Activated naive CD8-positive, alpha-beta T cell treated with anti-CD3 and anti-CD28 coated beads, Interleukin-2, amount 50 U/mL, for 16 hours (primary cell): Measurements from ENCODE around the gene CA6.
"Not testable (repeated sequence)": the region's sequence is repeated elsewhere in the genome, so short reads cannot be mapped to it uniquely, and the experiment has no call there.

Source experiments
- DNase-seq: peaks from one replicate; pipeline ENCODE4 v3.0.0-alpha.2; 2020; ENCODE audit warnings: low read depth, low spot score

Gene CA6

GRCh38 chr1:8969937-8970336 lies 24.3 kb downstream of the CA6 start:
- no peak for DNase-seq

DNA sequence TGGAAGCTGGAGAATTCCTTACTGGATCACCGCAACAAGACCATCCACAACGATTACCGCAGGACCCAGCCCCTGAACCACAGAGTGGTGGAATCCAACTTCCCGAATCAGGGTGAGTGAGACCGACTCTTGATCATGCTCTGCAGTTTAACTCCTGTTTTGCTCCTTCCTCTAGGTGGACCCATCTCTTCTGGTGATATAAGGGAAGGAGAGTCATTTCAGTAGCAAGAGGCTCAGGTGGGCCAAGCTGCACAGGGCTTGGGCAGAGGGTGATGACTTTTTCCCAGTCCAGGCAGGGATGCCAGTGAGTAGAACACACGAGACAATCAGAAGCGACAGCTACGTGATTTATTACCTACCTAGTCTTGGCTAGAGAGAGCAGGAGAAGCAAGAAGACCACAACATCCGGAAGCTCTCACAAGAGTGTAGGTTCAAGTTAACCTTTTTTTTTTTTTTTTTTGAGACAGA lies 25.2 kb downstream of the CA6 start:
- DNase-seq = no peak

DNA sequence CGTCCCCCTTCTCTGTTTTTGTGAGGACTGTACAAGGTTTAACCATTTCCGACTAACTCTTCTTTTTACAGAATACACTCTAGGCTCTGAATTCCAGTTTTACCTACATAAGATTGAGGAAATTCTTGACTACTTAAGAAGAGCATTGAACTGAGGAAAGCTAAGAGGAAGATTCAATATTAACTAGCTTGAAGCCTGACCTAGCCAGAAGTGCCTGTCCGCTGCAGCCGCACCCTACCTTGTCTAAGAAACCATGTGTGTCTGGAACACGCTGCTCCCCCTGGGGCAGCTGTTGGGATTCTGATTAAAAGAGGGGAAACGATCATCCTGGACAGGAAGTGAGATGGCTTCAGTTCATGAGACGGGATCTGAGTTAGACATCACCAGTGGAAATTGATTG lies 28.9 kb downstream of the CA6 start:
- no peak for DNase-seq

GRCh38 chr1:8976338-8976737 lies 30.7 kb downstream of the CA6 start:
- no peak for DNase-seq

DNA sequence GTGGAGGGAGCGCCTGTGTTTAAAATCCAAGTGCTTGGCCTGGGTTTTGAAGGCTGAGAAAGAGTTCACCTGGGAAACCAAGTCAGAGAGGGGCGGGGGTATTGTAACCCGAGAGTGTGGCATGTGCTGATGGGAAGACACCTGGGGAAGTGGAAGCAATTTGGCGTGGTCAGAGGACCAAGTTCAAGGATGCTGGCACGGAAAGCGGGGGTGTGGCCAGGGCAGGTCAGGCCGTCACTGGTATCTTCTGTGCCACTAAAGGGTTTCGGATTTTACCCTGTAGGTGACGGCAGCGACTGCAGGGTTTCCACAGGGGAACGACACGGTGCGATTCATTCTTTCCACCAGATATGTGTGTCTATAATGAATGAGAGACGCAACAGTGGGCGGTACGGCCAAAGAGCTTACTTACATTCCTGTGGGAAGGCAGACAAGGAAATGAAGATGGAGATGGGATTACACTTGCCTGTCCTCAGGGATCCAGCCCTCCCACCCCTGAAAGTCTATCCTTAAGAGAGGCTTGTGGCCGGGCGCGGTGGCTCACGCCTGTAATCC lies 31.3 kb downstream of the CA6 start:
- no peak for DNase-seq

DNA sequence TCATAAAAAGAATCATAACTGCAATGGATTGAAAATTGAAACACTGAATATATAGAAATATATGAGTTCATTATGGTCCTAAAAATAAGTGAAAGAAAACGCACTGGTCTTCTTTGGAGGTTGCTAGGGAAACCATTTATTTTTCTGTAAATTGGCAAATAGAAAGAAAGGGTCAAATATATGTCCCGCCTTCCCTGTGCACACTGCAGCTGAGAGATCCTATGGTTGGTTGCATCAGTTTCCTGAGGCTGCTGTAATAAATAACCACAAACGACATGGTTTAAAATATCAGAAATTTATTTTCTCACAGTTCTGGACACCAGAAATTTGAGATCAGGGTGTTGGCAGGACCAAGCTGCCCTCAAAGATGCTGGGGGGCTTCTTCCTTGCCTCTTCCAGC lies 35.0 kb downstream of the CA6 start:
- DNase-seq = no peak

- DNase-seq = no peak
These were observed 35.5 kb downstream of the CA6 start for GRCh38 chr1:8981169-8981568.

- no peak for DNase-seq
These were observed 38.5 kb downstream of the CA6 start for GRCh38 chr1:8984203-8984602.

DNA sequence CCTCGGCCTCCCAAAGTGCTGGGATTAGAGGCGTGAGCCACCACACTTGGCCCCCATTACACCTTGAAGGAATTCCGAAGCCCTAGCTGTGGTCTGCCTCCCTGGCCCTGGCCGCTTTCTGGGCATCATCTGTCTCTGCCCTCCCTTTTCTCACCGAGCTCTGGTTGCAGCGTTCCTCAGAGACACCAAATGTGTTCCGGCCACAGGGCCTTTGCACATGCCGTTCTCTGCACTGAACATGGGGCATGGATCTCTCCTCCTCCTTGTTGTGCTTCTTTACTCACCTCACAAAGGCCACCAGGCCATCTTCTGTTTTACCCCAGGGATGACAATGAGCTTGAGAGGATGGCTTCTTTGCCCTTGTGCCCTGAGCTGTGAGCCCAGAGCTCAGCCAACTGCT lies 39.3 kb downstream of the CA6 start:
- DNase-seq = no peak

DNA sequence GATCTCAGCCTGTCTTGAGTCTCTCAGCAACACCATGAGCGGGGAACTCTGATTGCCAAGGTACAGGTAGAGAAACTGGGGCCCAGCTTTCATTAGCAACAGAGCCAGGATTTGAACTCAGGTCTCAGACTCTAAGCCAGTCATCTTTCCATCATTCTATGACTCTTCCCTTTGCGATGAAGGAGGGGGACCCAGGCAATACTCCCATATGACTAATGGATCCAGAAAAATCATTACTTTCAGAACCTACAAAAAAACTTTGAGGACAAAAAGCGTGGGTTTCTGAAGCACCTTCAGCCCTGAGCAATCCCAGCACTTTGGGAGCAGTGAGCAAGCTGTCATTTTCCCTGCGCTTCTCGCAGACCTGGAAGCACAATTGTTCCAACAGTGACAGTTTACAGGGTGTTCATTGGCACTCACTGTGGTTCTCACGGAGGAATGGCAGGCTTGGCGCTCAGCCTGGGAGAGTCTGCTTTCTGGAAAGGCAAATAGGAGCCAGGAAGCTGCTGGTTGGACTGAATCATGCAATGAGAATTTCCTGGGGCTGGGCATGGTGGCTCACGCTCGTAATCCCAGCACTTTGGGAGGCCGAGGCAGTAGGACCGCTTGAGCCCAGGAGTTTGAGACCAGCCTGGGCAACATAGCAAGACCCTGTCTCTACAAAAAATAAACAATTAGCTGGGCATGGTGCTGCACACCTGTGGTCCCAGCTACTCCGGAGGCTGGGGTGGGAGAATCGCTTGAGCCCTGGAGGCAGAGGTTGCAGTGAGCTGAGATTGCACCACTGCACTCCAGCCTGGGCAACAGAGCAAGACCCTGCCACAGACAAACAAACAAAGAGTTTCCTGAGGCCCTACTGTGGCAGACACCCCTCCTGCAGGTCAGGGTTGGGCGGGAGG lies 40.5 kb downstream of the CA6 start:
- no peak for DNase-seq

DNA sequence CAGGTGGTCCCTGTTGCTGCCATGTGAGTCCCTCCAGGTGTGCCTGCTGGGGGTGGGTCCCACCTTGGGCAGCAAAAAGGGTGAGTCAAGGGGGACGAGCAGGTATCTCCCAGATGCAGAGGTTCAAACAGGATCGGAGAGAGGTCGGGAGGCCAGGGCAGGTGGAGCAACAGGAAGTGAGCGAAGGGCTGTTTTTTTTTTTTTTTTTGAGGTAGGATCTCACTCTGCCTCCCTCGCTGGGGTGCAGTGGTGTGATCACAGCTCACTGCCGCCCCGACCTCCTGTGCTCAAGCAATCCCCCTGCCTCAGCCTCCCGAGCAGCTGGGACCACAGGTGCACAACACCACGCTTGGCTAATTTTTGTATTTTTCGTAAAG lies 41.1 kb downstream of the CA6 start:
- DNase-seq = no peak

GRCh38 chr1:8987881-8988617 lies 42.4 kb downstream of the CA6 start:
- peak; percentile 38 for DNase-seq

- DNase-seq = no peak
These were observed 42.9 kb downstream of the CA6 start for GRCh38 chr1:8988618-8988967.

DNA sequence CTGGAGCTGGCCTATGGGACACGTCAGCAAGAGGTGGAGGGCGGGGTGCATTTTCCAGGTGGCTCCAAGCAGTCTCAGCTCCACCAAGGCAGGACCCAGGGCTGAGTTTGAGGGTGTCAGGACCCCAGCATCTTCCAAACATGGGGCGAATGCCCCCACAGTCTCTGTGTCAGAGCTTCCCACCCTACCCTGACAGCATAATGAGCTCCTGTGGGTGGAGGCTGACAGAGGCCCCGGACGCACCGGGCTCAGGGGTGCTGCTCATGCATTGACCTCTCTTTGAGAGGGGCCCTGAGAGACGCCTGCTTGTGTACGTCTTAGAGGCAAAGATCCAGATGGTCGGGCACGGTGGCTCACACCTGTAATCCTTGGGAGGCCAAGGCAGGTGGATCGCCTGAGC lies 43.4 kb downstream of the CA6 start:
- DNase-seq = no peak

GRCh38 chr1:8989821-8990220 lies 44.2 kb downstream of the CA6 start:
- DNase-seq = no peak

DNA sequence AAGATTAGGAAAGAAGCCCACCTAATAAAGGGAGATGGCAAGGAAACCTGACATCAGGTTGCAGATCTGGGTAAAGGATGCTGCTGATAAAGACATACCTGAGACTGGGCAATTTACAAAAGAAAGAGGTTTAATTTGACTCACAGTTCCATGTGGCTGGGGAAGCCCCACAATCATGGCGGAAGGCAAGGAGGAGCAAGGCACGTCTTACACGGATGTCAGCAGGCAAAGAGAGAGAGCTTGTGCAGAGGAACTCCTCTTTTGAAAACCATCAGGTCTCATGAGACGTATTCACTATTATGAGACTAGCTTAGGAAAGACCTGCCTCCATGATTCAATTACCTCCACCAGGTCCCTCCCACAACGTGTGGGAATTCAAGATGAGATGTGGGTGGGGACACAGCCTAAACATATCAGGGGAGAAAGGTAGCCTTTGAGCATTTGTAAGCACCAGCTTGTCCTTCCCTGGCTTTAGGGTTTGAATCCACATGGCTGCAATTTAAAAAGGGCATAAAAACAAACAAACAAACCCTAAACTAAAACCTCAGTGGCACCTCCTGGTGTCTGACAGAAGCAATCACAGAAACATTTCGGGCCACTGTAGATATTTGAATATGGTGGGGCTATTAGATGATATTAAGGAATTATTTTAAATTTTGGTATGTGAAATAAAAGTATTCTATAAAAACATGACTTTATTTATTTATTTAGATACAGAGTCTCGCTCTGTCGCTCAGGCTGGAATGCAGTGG lies 47.4 kb downstream of the CA6 start:
- no peak for DNase-seq

GRCh38 chr1:8993962-8994675 lies 48.5 kb downstream of the CA6 start:
- not testable (repeated sequence) for DNase-seq

- not testable (repeated sequence) for DNase-seq
These were observed 56.0 kb downstream of the CA6 start for GRCh38 chr1:9001534-9002214.

- DNase-seq = not testable (repeated sequence)
These were observed 56.5 kb downstream of the CA6 start for GRCh38 chr1:9002215-9002560.

- DNase-seq = no peak
These were observed 58.5 kb downstream of the CA6 start for GRCh38 chr1:9004031-9004699.
